ENCODE data around the gene LPCAT3.

DNA sequence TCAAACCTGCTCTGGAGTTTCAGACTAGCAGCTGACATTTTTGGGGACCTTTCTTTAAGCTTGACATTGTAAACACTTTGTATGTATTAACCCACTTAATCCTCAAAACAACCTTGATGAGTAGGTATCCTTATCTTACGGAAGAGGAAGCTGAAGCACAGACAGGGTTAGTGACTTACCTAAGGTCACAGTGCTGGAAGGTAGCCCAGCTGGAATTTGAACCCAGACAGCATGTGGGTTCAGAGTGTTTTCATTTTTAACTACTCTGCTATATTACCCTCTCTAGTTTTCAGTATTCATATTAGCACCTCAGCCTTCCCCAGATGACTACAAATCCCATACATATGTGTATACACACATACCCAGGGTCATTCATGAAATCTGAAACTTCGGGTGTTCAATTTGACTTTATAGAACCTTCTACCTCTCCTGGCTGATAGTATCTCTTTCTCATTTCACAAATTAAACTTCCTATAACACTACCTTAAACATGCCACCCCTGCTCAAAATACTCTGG lies 13.9 kb downstream of the LPCAT3 start:
- TF ChIP-seq, protein P1, sequence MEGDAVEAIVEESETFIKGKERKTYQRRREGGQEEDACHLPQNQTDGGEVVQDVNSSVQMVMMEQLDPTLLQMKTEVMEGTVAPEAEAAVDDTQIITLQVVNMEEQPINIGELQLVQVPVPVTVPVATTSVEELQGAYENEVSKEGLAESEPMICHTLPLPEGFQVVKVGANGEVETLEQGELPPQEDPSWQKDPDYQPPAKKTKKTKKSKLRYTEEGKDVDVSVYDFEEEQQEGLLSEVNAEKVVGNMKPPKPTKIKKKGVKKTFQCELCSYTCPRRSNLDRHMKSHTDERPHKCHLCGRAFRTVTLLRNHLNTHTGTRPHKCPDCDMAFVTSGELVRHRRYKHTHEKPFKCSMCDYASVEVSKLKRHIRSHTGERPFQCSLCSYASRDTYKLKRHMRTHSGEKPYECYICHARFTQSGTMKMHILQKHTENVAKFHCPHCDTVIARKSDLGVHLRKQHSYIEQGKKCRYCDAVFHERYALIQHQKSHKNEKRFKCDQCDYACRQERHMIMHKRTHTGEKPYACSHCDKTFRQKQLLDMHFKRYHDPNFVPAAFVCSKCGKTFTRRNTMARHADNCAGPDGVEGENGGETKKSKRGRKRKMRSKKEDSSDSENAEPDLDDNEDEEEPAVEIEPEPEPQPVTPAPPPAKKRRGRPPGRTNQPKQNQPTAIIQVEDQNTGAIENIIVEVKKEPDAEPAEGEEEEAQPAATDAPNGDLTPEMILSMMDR (conservative IDR thresholded peaks at IDR 0.05; ENCODE audit: low read length), result no peak
- TF ChIP-seq EZH2phosphoT487 (IDR thresholded peaks at IDR 0.05; ENCODE audit: borderline replicate concordance), result no peak
